ENCODE results near the gene MCTP2. TPM values are rescaled to one million over a fixed set of nuclear protein-coding genes. Genes with fewer than 3 reads are reported as not detected.

The MCTP2 gene
- total and polyA plus RNA-seq, 2 donors (not counting 1 experiment from before 2014, with no cell fraction given): 38.3 to 64.8 TPM

GRCh38 chr15:94362385-94363092 is 131.2 kb downstream of the MCTP2 start:
- no peak for TF ChIP-seq EZH2 (IDR thresholded peaks at IDR 0.05; ENCODE audit: borderline replicate concordance, insufficient read depth, low read depth, low read length, poor library complexity, severe bottlenecking)
- TF ChIP-seq, protein P1, sequence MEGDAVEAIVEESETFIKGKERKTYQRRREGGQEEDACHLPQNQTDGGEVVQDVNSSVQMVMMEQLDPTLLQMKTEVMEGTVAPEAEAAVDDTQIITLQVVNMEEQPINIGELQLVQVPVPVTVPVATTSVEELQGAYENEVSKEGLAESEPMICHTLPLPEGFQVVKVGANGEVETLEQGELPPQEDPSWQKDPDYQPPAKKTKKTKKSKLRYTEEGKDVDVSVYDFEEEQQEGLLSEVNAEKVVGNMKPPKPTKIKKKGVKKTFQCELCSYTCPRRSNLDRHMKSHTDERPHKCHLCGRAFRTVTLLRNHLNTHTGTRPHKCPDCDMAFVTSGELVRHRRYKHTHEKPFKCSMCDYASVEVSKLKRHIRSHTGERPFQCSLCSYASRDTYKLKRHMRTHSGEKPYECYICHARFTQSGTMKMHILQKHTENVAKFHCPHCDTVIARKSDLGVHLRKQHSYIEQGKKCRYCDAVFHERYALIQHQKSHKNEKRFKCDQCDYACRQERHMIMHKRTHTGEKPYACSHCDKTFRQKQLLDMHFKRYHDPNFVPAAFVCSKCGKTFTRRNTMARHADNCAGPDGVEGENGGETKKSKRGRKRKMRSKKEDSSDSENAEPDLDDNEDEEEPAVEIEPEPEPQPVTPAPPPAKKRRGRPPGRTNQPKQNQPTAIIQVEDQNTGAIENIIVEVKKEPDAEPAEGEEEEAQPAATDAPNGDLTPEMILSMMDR (IDR thresholded peaks at IDR 0.05): no peak
- ChIA-PET POLR2A (no interaction called here), CTCF (interaction anchor here (0.6 to 1.2 kb wide), 2 partner anchors 199 to 204 kb away, joined by 3 read pairs; no protein-coding TSS in a partner anchor)
- Histone ChIP-seq H3K4me1 (ENCODE audit: control insufficient read depth in 2 of 2, insufficient read depth in 2 of 2, low read length in 2 of 2) (no peaks in the 10 kb centered on the region), H3K9me3 (ENCODE audit: control extremely low read depth in 1 of 3, control insufficient read depth in 2 of 3, insufficient read depth in 1 of 3, low read length in 2 of 3) (no peaks in the 10 kb centered on the region), H3K4me2 (replicated peaks; ENCODE audit: low read depth, low read length, poor library complexity, severe bottlenecking) (no peak overlapping the region), H3K4me3 (ENCODE audit: control extremely low read depth in 1 of 5, extremely low read depth in 1 of 5, insufficient read depth in 1 of 5, low read depth in 2 of 5, low read length in 4 of 5) (no peak overlapping the region), H3K79me2 (ENCODE audit: control insufficient read depth, insufficient read depth, low read length) (no peaks in the 10 kb centered on the region), H3K27me3 (replicated peaks in 1 of 4; ENCODE audit: control extremely low read depth in 1 of 4, control insufficient read depth in 3 of 4, insufficient read depth in 4 of 4, low read length in 3 of 4) (no peaks in the 10 kb centered on the region), H3K27ac (ENCODE audit: low read length in 2 of 2) (no peak overlapping the region), H2AFZ (ENCODE audit: insufficient read depth, low read depth, low read length, poor library complexity, severe bottlenecking) (no peak overlapping the region), H4K20me1 (ENCODE audit: control insufficient read depth, insufficient read depth, low read length, poor library complexity, severe bottlenecking) (no peaks in the 10 kb centered on the region), H3K36me3 (replicated peaks in 1 of 2; ENCODE audit: control extremely low read depth in 1 of 2, control insufficient read depth in 1 of 2, extremely low read depth in 1 of 2, insufficient read depth in 2 of 2, low read length in 1 of 2) (peaks cover 11 to 57% of the 10 kb centered on the region in 2 experiments), H3K9ac (ENCODE audit: low read length) (no peak overlapping the region)
- ATAC-seq (ENCODE audit: low read depth): no peak
- Mint-ChIP-seq H3K9me3 (ENCODE audit: insufficient read depth) (no peaks in the 10 kb centered on the region), H3K4me1 (no peaks in the 10 kb centered on the region), H3K4me3 (no peak overlapping the region), H3K27ac (no peak overlapping the region), H3K27me3 (no peaks in the 10 kb centered on the region)
- no peak for DNase-seq
- intact Hi-C loops (cut with micrococcal nuclease): no loop called here
- WGBS (ENCODE audit: insufficient coverage): 100% methylated on average over 4 of the region's 4 CpGs

DNA sequence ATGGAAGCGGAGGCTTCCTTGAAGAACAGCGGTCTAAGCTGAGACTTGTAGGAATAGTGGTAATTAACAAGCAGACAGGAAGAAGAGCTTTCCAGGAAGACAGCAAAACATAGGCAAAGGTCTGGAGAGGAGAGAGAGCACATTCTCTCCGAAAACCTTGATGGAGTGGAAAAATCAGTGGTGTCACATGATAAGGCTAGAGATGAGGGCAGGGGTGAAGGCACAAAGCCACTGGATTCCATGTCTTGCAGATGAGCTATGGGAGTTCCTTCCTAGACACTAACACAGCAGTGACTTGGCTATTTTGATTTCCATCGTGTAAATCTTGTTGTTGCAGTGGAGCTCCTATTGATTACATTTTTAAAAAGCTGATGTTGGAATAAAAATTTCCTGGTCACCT is 132.0 kb downstream of the MCTP2 start:
- intact Hi-C loops (cut with micrococcal nuclease): no loop called here
- no peak overlapping the region for H2AFZ ChIP-seq (ENCODE audit: insufficient read depth, low read depth, low read length, poor library complexity, severe bottlenecking)
- no peaks in the 10 kb centered on the region for H4K20me1 ChIP-seq (ENCODE audit: control insufficient read depth, insufficient read depth, low read length, poor library complexity, severe bottlenecking)
- H3K9ac ChIP-seq (ENCODE audit: low read length): no peak overlapping the region
- no peaks in the 10 kb centered on the region for H3K9me3 ChIP-seq (ENCODE audit: control extremely low read depth in 1 of 3, control insufficient read depth in 2 of 3, insufficient read depth in 1 of 3, low read length in 2 of 3)
- DNase-seq (no peak), ATAC-seq (ENCODE audit: low read depth) (no peak)
- CTCF ChIA-PET: interaction anchor here (0.8 to 1.1 kb wide), 2 partner anchors 35 to 199 kb away, joined by 3 to 4 read pairs; no protein-coding TSS in a partner anchor
- H3K36me3 ChIP-seq (replicated peaks in 1 of 2; ENCODE audit: control extremely low read depth in 1 of 2, control insufficient read depth in 1 of 2, extremely low read depth in 1 of 2, insufficient read depth in 2 of 2, low read length in 1 of 2): peaks cover 13 to 58% of the 10 kb centered on the region in 2 experiments
- TF ChIP-seq EZH2 (IDR thresholded peaks at IDR 0.05; ENCODE audit: borderline replicate concordance, insufficient read depth, low read depth, low read length, poor library complexity, severe bottlenecking): no peak
- TF ChIP-seq, protein P1 (IDR thresholded peaks at IDR 0.05): no peak
- no peaks in the 10 kb centered on the region for H3K27me3 Mint-ChIP-seq
- H3K4me1 Mint-ChIP-seq: no peaks in the 10 kb centered on the region
- POLR2A ChIA-PET: no interaction called here
- no peaks in the 10 kb centered on the region for H3K4me1 ChIP-seq (ENCODE audit: control insufficient read depth in 2 of 2, insufficient read depth in 2 of 2, low read length in 2 of 2)
- 100% methylated on average over 4 of the region's 4 CpGs for WGBS (ENCODE audit: insufficient coverage)
- no peak overlapping the region for H3K4me2 ChIP-seq (replicated peaks; ENCODE audit: low read depth, low read length, poor library complexity, severe bottlenecking)
- no peaks in the 10 kb centered on the region for H3K27me3 ChIP-seq (replicated peaks in 1 of 4; ENCODE audit: control extremely low read depth in 1 of 4, control insufficient read depth in 3 of 4, insufficient read depth in 4 of 4, low read length in 3 of 4)
- H3K4me3 ChIP-seq (ENCODE audit: control extremely low read depth in 1 of 5, extremely low read depth in 1 of 5, insufficient read depth in 1 of 5, low read depth in 2 of 5, low read length in 4 of 5): no peak overlapping the region
- no peaks in the 10 kb centered on the region for H3K79me2 ChIP-seq (ENCODE audit: control insufficient read depth, insufficient read depth, low read length)
- H3K27ac Mint-ChIP-seq: peak overlapping the region; percentile 0
- no peak overlapping the region for H3K27ac ChIP-seq (ENCODE audit: low read length in 2 of 2)
- no peak overlapping the region for H3K4me3 Mint-ChIP-seq
- H3K9me3 Mint-ChIP-seq (ENCODE audit: insufficient read depth): no peaks in the 10 kb centered on the region
